ENCODE results near the gene TRAF4. TPM values are rescaled to one million over a fixed set of nuclear protein-coding genes. Genes with fewer than 3 reads are reported as not detected.
"Not testable (repeated sequence)": the region's sequence is repeated elsewhere in the genome, so short reads cannot be mapped to it uniquely, and the experiment has no call there.

Gene TRAF4
- total RNA-seq, 1 experiment from 2014 or later = 40.7 TPM

GRCh38 chr17:28733346-28733745, 10.5 kb upstream of the TRAF4 start:
- no peak overlapping the region for H3K27ac ChIP-seq (ENCODE audit: low read length)
- no peak overlapping the region for H2AFZ ChIP-seq (ENCODE audit: low read length)
- H3K4me1 ChIP-seq (ENCODE audit: low read length) = peaks cover 19% of the 10 kb centered on the region
- DNase-seq = no peak
- no peaks in the 10 kb centered on the region for H3K36me3 ChIP-seq (ENCODE audit: insufficient read depth, low read length)
- no peak overlapping the region for H3K9ac ChIP-seq (ENCODE audit: low read length)
- no peaks in the 10 kb centered on the region for H4K20me1 ChIP-seq (ENCODE audit: insufficient read depth, low read depth, low read length)
- no peaks in the 10 kb centered on the region for H3K9me2 ChIP-seq (replicated peaks; ENCODE audit: insufficient read depth, low read length)
- H3K9me3 ChIP-seq (ENCODE audit: low read length) = no peaks in the 10 kb centered on the region
- no peaks in the 10 kb centered on the region for H3K27me3 ChIP-seq (ENCODE audit: low read length)
- no peaks in the 10 kb centered on the region for H3K79me2 ChIP-seq (ENCODE audit: low read length)
- no peak overlapping the region for H3K4me3 ChIP-seq (ENCODE audit: low read length)
- no peak overlapping the region for H3K4me2 ChIP-seq (ENCODE audit: low read depth, low read length, poor library complexity, severe bottlenecking)

GRCh38 chr17:28734712-28735241, 9.0 kb upstream of the TRAF4 start:
- no peak overlapping the region for H3K4me3 ChIP-seq (ENCODE audit: low read length)
- H3K9me3 ChIP-seq (ENCODE audit: low read length) = no peaks in the 10 kb centered on the region
- H3K4me2 ChIP-seq (ENCODE audit: low read depth, low read length, poor library complexity, severe bottlenecking) = no peak overlapping the region
- no peaks in the 10 kb centered on the region for H4K20me1 ChIP-seq (ENCODE audit: insufficient read depth, low read depth, low read length)
- H3K36me3 ChIP-seq (ENCODE audit: insufficient read depth, low read length) = no peaks in the 10 kb centered on the region
- no peak overlapping the region for H3K27ac ChIP-seq (ENCODE audit: low read length)
- H3K27me3 ChIP-seq (ENCODE audit: low read length) = no peaks in the 10 kb centered on the region
- peaks cover 21% of the 10 kb centered on the region for H3K4me1 ChIP-seq (ENCODE audit: low read length)
- DNase-seq = no peak
- H3K9me2 ChIP-seq (replicated peaks; ENCODE audit: insufficient read depth, low read length) = no peaks in the 10 kb centered on the region
- no peak overlapping the region for H3K9ac ChIP-seq (ENCODE audit: low read length)
- H2AFZ ChIP-seq (ENCODE audit: low read length) = no peak overlapping the region
- H3K79me2 ChIP-seq (ENCODE audit: low read length) = no peaks in the 10 kb centered on the region

- no peaks in the 10 kb centered on the region for H3K27me3 ChIP-seq (ENCODE audit: low read length)
- H4K20me1 ChIP-seq (ENCODE audit: insufficient read depth, low read depth, low read length) = no peaks in the 10 kb centered on the region
- no peak overlapping the region for H3K4me3 ChIP-seq (ENCODE audit: low read length)
- no peak overlapping the region for H3K4me2 ChIP-seq (ENCODE audit: low read depth, low read length, poor library complexity, severe bottlenecking)
- H3K27ac ChIP-seq (ENCODE audit: low read length) = no peak overlapping the region
- H3K9me2 ChIP-seq (replicated peaks; ENCODE audit: insufficient read depth, low read length) = no peaks in the 10 kb centered on the region
- no peaks in the 10 kb centered on the region for H3K36me3 ChIP-seq (ENCODE audit: insufficient read depth, low read length)
- H3K9me3 ChIP-seq (ENCODE audit: low read length) = no peaks in the 10 kb centered on the region
- no peak overlapping the region for H3K9ac ChIP-seq (ENCODE audit: low read length)
- H2AFZ ChIP-seq (ENCODE audit: low read length) = no peak overlapping the region
- H3K79me2 ChIP-seq (ENCODE audit: low read length) = no peaks in the 10 kb centered on the region
- DNase-seq = no peak
- H3K4me1 ChIP-seq (ENCODE audit: low read length) = peaks cover 22% of the 10 kb centered on the region
These were observed 8.5 kb upstream of the TRAF4 start for GRCh38 chr17:28735242-28735722.

- H3K36me3 ChIP-seq (ENCODE audit: insufficient read depth, low read length); H3K9me3 ChIP-seq (ENCODE audit: low read length); DNase-seq; H3K27ac ChIP-seq (ENCODE audit: low read length); H4K20me1 ChIP-seq (ENCODE audit: insufficient read depth, low read depth, low read length); H3K27me3 ChIP-seq (ENCODE audit: low read length); H3K4me2 ChIP-seq (ENCODE audit: low read depth, low read length, poor library complexity, severe bottlenecking); H3K9me2 ChIP-seq (replicated peaks; ENCODE audit: insufficient read depth, low read length); H3K4me3 ChIP-seq (ENCODE audit: low read length); H3K79me2 ChIP-seq (ENCODE audit: low read length); H2AFZ ChIP-seq (ENCODE audit: low read length); H3K9ac ChIP-seq (ENCODE audit: low read length): not testable (repeated sequence)
- H3K4me1 ChIP-seq (ENCODE audit: low read length) = peaks cover 30% of the 10 kb centered on the region
These were observed 7.7 kb upstream of the TRAF4 start for GRCh38 chr17:28735913-28736769.

GRCh38 chr17:28737316-28737715, 6.5 kb upstream of the TRAF4 start:
- Histone ChIP-seq H3K27me3 (ENCODE audit: low read length) (no peaks in the 10 kb centered on the region), H3K4me1 (ENCODE audit: low read length) (peaks cover 42% of the 10 kb centered on the region), H3K4me2 (ENCODE audit: low read depth, low read length, poor library complexity, severe bottlenecking) (no peak overlapping the region), H4K20me1 (ENCODE audit: insufficient read depth, low read depth, low read length) (no peaks in the 10 kb centered on the region), H3K9ac (ENCODE audit: low read length) (no peak overlapping the region), H3K9me3 (ENCODE audit: low read length) (no peaks in the 10 kb centered on the region), H3K9me2 (replicated peaks; ENCODE audit: insufficient read depth, low read length) (no peaks in the 10 kb centered on the region), H3K4me3 (ENCODE audit: low read length) (no peak overlapping the region), H3K36me3 (ENCODE audit: insufficient read depth, low read length) (no peaks in the 10 kb centered on the region), H2AFZ (ENCODE audit: low read length) (no peak overlapping the region), H3K27ac (ENCODE audit: low read length) (no peak overlapping the region), H3K79me2 (ENCODE audit: low read length) (no peaks in the 10 kb centered on the region)
- DNase-seq = no peak

- Histone ChIP-seq H4K20me1 (ENCODE audit: insufficient read depth, low read depth, low read length) (no peaks in the 10 kb centered on the region), H3K27ac (ENCODE audit: low read length) (peak overlapping the region; percentile 55), H3K4me1 (ENCODE audit: low read length) (peaks cover 49% of the 10 kb centered on the region), H3K79me2 (ENCODE audit: low read length) (no peaks in the 10 kb centered on the region), H3K9ac (ENCODE audit: low read length) (peak overlapping the region; percentile 42), H3K4me2 (ENCODE audit: low read depth, low read length, poor library complexity, severe bottlenecking) (peak overlapping the region; percentile 41), H3K9me3 (ENCODE audit: low read length) (no peaks in the 10 kb centered on the region), H2AFZ (ENCODE audit: low read length) (no peak overlapping the region), H3K27me3 (ENCODE audit: low read length) (no peaks in the 10 kb centered on the region), H3K4me3 (ENCODE audit: low read length) (peak overlapping the region; percentile 42; the same call in 1 of the 2 replicates), H3K9me2 (replicated peaks; ENCODE audit: insufficient read depth, low read length) (no peaks in the 10 kb centered on the region), H3K36me3 (ENCODE audit: insufficient read depth, low read length) (no peaks in the 10 kb centered on the region)
- peak; percentile 87 for DNase-seq
These were observed 5.8 kb upstream of the TRAF4 start for GRCh38 chr17:28737770-28738679.

GRCh38 chr17:28738680-28739384, 5.0 kb upstream of the TRAF4 start:
- H3K9me2 ChIP-seq (replicated peaks; ENCODE audit: insufficient read depth, low read length) = no peaks in the 10 kb centered on the region
- peaks cover 55% of the 10 kb centered on the region for H3K4me1 ChIP-seq (ENCODE audit: low read length)
- H3K9ac ChIP-seq (ENCODE audit: low read length) = peak overlapping the region; percentile 42
- H3K9me3 ChIP-seq (ENCODE audit: low read length) = no peaks in the 10 kb centered on the region
- DNase-seq = no peak
- H3K27me3 ChIP-seq (ENCODE audit: low read length) = no peaks in the 10 kb centered on the region
- peak overlapping the region; percentile 42; the same call in 1 of the 2 replicates for H3K4me3 ChIP-seq (ENCODE audit: low read length)
- no peaks in the 10 kb centered on the region for H3K36me3 ChIP-seq (ENCODE audit: insufficient read depth, low read length)
- no peaks in the 10 kb centered on the region for H3K79me2 ChIP-seq (ENCODE audit: low read length)
- H3K27ac ChIP-seq (ENCODE audit: low read length) = peak overlapping the region; percentile 55
- H2AFZ ChIP-seq (ENCODE audit: low read length) = no peak overlapping the region
- H4K20me1 ChIP-seq (ENCODE audit: insufficient read depth, low read depth, low read length) = no peaks in the 10 kb centered on the region
- peak overlapping the region; percentile 41 for H3K4me2 ChIP-seq (ENCODE audit: low read depth, low read length, poor library complexity, severe bottlenecking)
